ENCODE results near the gene HK3.

DNA sequence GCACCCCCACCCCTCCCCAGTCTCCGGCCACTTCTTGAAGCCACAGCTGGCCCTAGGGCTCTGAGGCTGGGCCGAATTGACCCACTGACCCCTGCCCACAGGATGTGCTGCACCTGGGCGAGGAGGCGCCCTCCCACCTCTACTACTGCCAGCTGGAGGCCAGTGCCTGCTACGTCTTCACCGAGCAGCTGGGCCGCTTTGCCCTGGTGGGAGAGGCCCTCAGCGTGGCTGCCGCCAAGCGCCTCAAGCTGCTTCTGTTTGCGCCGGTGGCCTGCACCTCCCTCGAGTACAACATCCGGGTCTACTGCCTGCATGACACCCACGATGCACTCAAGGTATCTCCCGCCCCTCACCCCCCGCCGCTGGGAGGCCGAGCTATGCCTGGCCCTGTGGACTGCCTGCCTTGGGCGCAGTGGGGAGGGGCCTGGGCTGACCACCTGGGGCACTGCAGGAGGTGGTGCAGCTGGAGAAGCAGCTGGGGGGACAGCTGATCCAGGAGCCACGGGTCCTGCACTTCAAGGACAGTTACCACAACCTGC, 21.3 kb downstream of the HK3 start:
- TF ChIP-seq, protein P1, sequence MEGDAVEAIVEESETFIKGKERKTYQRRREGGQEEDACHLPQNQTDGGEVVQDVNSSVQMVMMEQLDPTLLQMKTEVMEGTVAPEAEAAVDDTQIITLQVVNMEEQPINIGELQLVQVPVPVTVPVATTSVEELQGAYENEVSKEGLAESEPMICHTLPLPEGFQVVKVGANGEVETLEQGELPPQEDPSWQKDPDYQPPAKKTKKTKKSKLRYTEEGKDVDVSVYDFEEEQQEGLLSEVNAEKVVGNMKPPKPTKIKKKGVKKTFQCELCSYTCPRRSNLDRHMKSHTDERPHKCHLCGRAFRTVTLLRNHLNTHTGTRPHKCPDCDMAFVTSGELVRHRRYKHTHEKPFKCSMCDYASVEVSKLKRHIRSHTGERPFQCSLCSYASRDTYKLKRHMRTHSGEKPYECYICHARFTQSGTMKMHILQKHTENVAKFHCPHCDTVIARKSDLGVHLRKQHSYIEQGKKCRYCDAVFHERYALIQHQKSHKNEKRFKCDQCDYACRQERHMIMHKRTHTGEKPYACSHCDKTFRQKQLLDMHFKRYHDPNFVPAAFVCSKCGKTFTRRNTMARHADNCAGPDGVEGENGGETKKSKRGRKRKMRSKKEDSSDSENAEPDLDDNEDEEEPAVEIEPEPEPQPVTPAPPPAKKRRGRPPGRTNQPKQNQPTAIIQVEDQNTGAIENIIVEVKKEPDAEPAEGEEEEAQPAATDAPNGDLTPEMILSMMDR (IDR thresholded peaks at IDR 0.05), result no peak
- TF ChIP-seq POLR2A (IDR thresholded peaks at IDR 0.05) (no peak), POLR2AphosphoS5 (IDR thresholded peaks at IDR 0.05) (no peak)

Data from prostate gland (tissue), 2 donors.